K562 (cell line): ENCODE measurements around the gene MRPL28. TPM values are rescaled to one million over a fixed set of nuclear protein-coding genes. Genes with fewer than 3 reads are reported as not detected.

Source experiments
- ATF4 ChIP-seq: fragments of 450-650 bp; formaldehyde crosslinking; IDR thresholded peaks from 2 replicates; pipeline ENCODE4 v1.4.0; 2022; ENCODE audit warnings: mild to moderate bottlenecking, moderate library complexity
- DIDO1 ChIP-seq: fragments of 450-650 bp; IDR thresholded peaks from 2 replicates; pipeline ENCODE4 v1.6.1; 2016; ENCODE audit warnings: low read depth, missing biosample characterization, missing genetic modification characterization
- DMBX1 ChIP-seq: fragments of 250-450 bp; sonication (Bioruptor Pico); IDR thresholded peaks from 2 replicates; pipeline ENCODE4 v1.8.0; 2022; ENCODE audit warnings: inconsistent platforms, mild to moderate bottlenecking, moderate library complexity, borderline replicate concordance
- JUN ChIP-seq, 2 experiments: sonication (generic) in 1 of 2; formaldehyde crosslinking in 1 of 2; IDR thresholded peaks; 2 replicates each; pipeline versions ENCODE4 v1.6.1 to v1.8.0; 2012 to 2022; ENCODE audit warnings: borderline replicate concordance in 2 of 2, mild to moderate bottlenecking in 2 of 2, improper control_type of control experiment in 1 of 2, low read depth in 1 of 2, low read length in 1 of 2, missing genetic modification reagents in 1 of 2
- MAFK ChIP-seq: IDR thresholded peaks from 2 replicates; pipeline ENCODE4 v1.6.1; 2011; ENCODE audit warnings: low read length, improper control_type of control experiment
- MAX ChIP-seq: sonication (generic); formaldehyde crosslinking; IDR thresholded peaks from 2 replicates; pipeline ENCODE4 v1.9.0; 2022; ENCODE audit warnings: mild to moderate bottlenecking, missing genetic modification reagents
- MCM5 ChIP-seq: fragments of 450-650 bp; IDR thresholded peaks from 2 replicates; pipeline ENCODE4 v1.6.1; 2016; ENCODE audit warnings: low read depth
- MLLT1 ChIP-seq, 2 experiments: fragments of 450-650 bp; IDR thresholded peaks; 2 replicates each; pipeline ENCODE4 v1.6.1; 2016
- MNT ChIP-seq, 2 experiments: fragments of 450-650 bp; conservative IDR thresholded peaks; 2 replicates each; pipeline ENCODE4 v1.6.1; 2017; ENCODE audit warnings: mild to moderate bottlenecking in 2 of 2, moderate library complexity in 2 of 2
- MTA3 ChIP-seq: fragments of 450-650 bp; formaldehyde crosslinking; IDR thresholded peaks from 2 replicates; pipeline ENCODE4 v1.6.1; 2017; ENCODE audit warnings: mild to moderate bottlenecking, borderline replicate concordance
- MXD1 ChIP-seq: fragments of 250-450 bp; sonication (Bioruptor Pico); IDR thresholded peaks from 2 replicates; pipeline ENCODE4 v1.8.0; 2021; ENCODE audit warnings: borderline replicate concordance, mild to moderate bottlenecking, moderate library complexity; ENCODE audit not compliant: poor library complexity, severe bottlenecking
- POLR3G ChIP-seq: IDR thresholded peaks from 2 replicates; pipeline ENCODE4 v1.6.1; 2011; ENCODE audit not compliant: insufficient read length, insufficient replicate concordance; ENCODE audit errors: extremely low read depth
- RB1 ChIP-seq: fragments of 450-650 bp; IDR thresholded peaks from 2 replicates; pipeline ENCODE4 v1.6.1; 2017; ENCODE audit warnings: low read depth, mild to moderate bottlenecking
- SRF ChIP-seq, 2 experiments: fragments of 250-450, 450-650 bp in 1 of 2; sonication (Bioruptor Pico) in 1 of 2; sonication (generic) in 1 of 2; formaldehyde crosslinking; IDR thresholded peaks; 2 replicates each; pipeline versions ENCODE4 v1.5.0 to v1.5.1; 2020 to 2022; ENCODE audit warnings: mild to moderate bottlenecking in 1 of 2, missing genetic modification reagents in 1 of 2
- SUPT5H ChIP-seq: fragments of 450-650 bp; IDR thresholded peaks from 2 replicates; pipeline ENCODE4 v1.6.1; 2016
- TRIM24 ChIP-seq, 2 experiments: fragments of 450-650 bp; IDR thresholded peaks; 2 replicates each; pipeline ENCODE4 v1.6.1; 2016
- ZBTB43 ChIP-seq: sonication (generic); formaldehyde crosslinking; IDR thresholded peaks from 2 replicates; pipeline ENCODE4 v1.8.0; 2023; ENCODE audit warnings: mild to moderate bottlenecking, missing genetic modification reagents
- ZKSCAN3 ChIP-seq: fragments of 250-450 bp; sonication (Bioruptor Pico); IDR thresholded peaks from 2 replicates; pipeline ENCODE4 v1.4.0; 2020
- ZNF133 ChIP-seq: fragments of 250-450 bp; sonication (Bioruptor Pico); IDR thresholded peaks from 2 replicates; pipeline ENCODE4 v1.4.0; 2020; ENCODE audit warnings: mild to moderate bottlenecking
- ZNF384 ChIP-seq: IDR thresholded peaks from 2 replicates; pipeline ENCODE4 v1.6.1; 2012; ENCODE audit warnings: low read depth, low read length, improper control_type of control experiment
- ZNF551 ChIP-seq: fragments of 250-450 bp; sonication (Bioruptor Pico); IDR thresholded peaks from 2 replicates; pipeline ENCODE4 v1.5.0; 2021; ENCODE audit warnings: mild to moderate bottlenecking, moderate library complexity
- polyA plus RNA-seq, 8 experiments: library from polyadenylated mRNA; depleted of rRNA in 4 of 8; stranded (reverse) in 5 of 8; unstranded in 3 of 8; fragments of >200 nt; fragmentation: Nextera tagmentation in 2 of 8; fragmentation: Illumina TruSeq in 1 of 8; extraction: Ambion mirVana in 2 of 8; extraction: Trizol in 1 of 8; gene quantifications; 2 replicates each; pipeline versions ENCODE4 v1.2.1 to v1.2.3, GENCODE V29; 2011 to 2014; ENCODE audit warnings: inconsistent platforms in 1 of 8, missing spikeins in 1 of 8
- total RNA-seq, 7 experiments: library from RNA; depleted of rRNA in 6 of 7; stranded (reverse); fragments of >200 nt in 6 of 7; fragmentation: Illumina TruSeq in 2 of 7; extraction: Trizol in 2 of 7; gene quantifications; 2 replicates each; pipeline versions ENCODE4 v1.2.1 to v1.2.3, GENCODE V29; 2011 to 2021; ENCODE audit warnings: low replicate concordance in 1 of 7

Gene MRPL28
- total and polyA plus RNA-seq, 9 of the 15 experiments (the other 6 are each of a cell fraction or from before 2014, with no cell fraction given): 2.5 to 323 (median 175) TPM

GRCh38 chr16:401468-402348 lies 31.4 kb upstream of the MRPL28 start, which contains the start of gene DECR2 (continued):
- TF ChIP-seq JUN (IDR thresholded peaks at IDR 0.05; ENCODE audit: borderline replicate concordance, low read depth, low read length) (no peak), JUN (CRISPR knock-in tag; IDR thresholded peaks at IDR 0.05; ENCODE audit: borderline replicate concordance) (no peak), MAX (CRISPR knock-in tag) (peak; percentile 91), RB1 (peak; percentile 87), MCM5 (no peak), MXD1 (CRISPR knock-in tag) (peak; percentile 68), MLLT1 (IDR thresholded peaks at IDR 0.05) (peak; percentile 58 to 59; a peak in 2 of 4 replicates), ZNF384 (peak; percentile 78), POLR3G (no peak), ZNF551 (CRISPR knock-in tag) (no peak), TRIM24 (IDR thresholded peaks at IDR 0.05) (peak in 1 of 2 experiments; percentile 78; a peak in 2 of 4 replicates), ZNF133 (CRISPR knock-in tag) (no peak), MTA3 (no peak; the same call in 1 of the 2 replicates), MAFK (no peak), ZBTB43 (CRISPR knock-in tag) (no peak; the same call in 1 of the 2 replicates), DMBX1 (CRISPR knock-in tag) (0 out of 2 replicates have a peak, but pooled peaks have one; percentile 24), DIDO1 (tag) (no peak), ATF4 (CRISPR knock-in tag) (no peak), ZKSCAN3 (CRISPR knock-in tag) (no peak), SUPT5H (peak; percentile 81), SRF (CRISPR knock-in tag; IDR thresholded peaks at IDR 0.05) (0 out of 4 replicates have a peak, but pooled peaks of 1 of the 2 experiments have one; percentile 22), MNT (conservative IDR thresholded peaks at IDR 0.05) (peak; percentile 86 to 90)
